Pons (tissue), 1 donor: ENCODE results near the gene TPST1.
A peak's percentile ranks its signal among the peaks of the same experiment; 100 is the strongest.
"Not testable (repeated sequence)": the region's sequence is repeated elsewhere in the genome, so short reads cannot be mapped to it uniquely, and the experiment has no call there.

Source experiments
- DNase-seq: peaks from one replicate; pipeline ENCODE4 v3.0.0-alpha.2; 2016; ENCODE audit warnings: low spot score

Gene TPST1

GRCh38 chr7:66204822-66205740, at the start of gene TPST1:
Gene TPST1, plus strand, starts transcription at chr7:66205334. Its CDS starts 35,092 bp downstream, at chr7:66240426.
- peak; percentile 90 for DNase-seq

DNA sequence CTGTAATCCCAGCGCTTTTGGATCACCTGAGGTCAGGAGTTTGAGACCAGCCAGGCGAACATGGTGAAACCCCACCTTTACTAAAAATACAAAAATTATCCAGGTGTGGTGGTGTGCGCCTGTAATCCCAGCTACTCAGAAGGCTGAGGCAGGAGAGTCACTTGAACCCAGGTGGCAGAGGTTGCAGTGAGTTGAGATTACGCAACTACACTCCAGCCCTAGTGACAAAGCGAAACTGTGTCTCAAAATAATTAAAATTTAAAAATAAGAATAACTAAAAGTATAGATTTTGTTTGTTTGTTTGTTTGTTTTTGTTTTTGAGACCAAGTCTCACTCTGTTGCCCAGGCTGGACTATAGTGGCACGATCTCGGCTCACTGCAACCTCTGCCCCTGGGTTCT, 49.1 kb upstream of the TPST1 start:
- not testable (repeated sequence) for DNase-seq

- no peak for DNase-seq
Observed at GRCh38 chr7:66157060-66157459, 48.1 kb upstream of the TPST1 start.

GRCh38 chr7:66162622-66163021, 42.5 kb upstream of the TPST1 start:
- DNase-seq: no peak

DNA sequence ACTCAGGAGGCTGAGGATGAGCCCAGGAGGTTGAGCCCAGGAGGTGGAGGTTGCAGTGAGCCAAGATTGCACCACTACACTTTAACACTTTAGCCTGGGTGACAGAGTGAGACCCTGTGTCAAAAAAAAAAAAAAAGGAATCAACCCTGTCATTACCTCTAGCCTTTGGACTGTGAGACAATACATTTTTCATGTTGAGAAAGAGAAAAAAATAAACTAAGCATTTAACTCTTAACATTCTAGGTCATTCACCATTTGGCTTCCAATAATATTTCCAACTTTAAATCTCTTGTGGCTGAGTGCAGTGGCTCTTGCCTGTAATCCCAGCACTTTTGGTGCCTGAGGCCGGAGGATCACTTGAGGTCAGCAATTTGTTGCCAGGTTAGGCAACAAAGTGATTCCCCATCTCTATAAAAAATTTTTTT, 41.9 kb upstream of the TPST1 start:
- DNase-seq: no peak

DNA sequence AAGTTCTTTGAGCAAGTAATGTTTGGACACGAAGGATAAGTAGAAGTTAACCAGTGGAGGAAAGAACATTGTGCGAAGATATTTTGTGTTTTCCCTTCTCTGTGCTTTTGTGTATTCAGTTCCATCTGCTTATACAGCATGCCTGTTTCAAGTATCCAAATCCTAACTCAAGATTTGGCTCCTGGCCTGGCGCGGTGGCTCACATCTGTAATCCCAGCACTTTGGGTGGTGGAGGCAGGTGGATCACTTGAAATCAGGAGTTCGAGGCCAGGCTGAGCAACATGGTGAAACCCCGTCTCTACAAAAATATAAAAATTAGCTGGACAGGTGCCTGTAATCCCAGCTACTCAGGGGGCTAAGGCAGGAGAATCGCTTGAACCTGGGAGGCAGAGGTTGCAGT, 40.8 kb upstream of the TPST1 start:
- DNase-seq: no peak

GRCh38 chr7:66167773-66168387, 37.3 kb upstream of the TPST1 start:
- no peak for DNase-seq

DNA sequence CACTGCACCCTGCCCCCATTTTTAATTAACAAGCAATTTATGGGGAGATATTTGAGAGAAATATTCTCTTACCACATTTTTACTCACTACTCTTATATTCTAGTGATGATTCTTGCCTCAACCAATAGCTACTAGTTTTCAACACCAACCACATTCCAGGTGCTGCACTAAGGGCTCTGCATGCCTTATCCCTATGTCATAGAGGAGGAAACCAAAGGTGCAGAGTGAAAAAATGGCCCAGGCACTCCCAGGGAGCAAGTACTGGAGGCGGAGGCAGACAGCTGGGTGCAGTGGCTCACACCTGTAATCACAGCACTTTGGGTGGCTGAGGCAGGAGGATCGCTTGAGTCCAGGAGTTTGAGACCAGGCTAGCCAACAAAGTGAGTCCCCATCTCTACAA, 35.5 kb upstream of the TPST1 start:
- DNase-seq: no peak

DNA sequence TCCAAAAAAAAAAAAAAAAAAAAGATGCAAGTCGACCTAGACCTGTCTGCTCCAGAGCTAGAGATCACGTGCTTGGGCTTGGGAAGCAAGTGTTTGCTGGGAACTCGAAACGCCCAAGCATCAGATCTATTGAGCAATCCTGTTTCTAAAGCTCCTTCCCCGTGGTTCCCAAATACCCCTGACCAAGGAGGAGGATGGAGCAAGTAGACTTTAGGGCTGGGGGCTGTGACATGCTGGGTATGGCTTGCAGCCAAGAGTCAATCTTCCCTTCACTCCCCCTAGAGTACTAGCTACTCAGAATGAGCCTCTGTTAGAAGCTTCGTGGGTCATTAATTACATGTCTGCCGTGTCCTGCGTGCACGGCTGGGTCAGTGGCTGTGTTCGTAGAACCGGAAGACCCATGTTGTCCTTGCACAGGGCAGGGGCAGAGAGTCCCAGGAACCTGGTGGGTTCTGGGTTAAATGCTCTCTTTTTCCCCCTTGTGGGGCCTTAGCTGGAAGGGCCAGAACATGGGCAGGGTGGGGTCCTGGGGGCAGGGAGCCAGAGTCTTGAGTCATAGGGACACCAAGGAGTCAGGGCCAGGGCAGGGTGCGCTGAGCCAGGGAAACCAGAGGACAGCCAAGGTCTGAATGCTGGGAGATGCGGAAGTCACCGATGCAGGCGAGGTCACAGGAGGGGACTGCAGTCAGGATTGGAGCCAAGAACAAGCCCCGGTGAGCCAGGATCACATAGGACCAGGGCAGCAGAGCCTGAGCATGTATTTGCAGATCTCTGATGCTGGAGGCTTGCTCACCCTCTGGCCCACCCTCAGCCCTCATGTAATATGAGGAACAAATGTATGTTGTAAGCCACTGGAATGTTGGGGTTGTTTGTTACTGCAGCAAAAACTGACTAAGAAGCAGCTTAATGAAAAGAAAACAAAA, 34.6 kb upstream of the TPST1 start:
- DNase-seq: no peak

GRCh38 chr7:66172536-66173401, 32.4 kb upstream of the TPST1 start:
- not testable (repeated sequence) for DNase-seq

DNA sequence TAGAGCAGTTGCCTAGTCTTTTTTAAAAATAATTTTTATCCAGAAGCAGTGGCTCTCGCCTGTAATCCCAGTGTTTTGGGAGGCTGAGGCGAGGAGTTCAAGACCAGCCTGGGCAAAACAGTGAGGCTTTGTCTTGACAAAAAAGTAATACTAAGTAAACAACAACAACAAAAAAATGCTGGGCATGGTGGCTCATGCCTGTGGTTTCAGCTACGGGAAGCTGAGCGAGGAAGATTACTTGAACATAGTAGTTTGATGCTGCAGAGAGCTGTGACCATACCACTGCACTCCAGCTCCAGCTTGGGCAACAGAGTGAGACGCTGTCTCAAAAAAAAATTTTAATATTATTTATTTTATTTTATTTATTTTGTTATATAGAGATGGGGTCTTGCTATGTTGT, 31.3 kb upstream of the TPST1 start:
- DNase-seq: no peak

DNA sequence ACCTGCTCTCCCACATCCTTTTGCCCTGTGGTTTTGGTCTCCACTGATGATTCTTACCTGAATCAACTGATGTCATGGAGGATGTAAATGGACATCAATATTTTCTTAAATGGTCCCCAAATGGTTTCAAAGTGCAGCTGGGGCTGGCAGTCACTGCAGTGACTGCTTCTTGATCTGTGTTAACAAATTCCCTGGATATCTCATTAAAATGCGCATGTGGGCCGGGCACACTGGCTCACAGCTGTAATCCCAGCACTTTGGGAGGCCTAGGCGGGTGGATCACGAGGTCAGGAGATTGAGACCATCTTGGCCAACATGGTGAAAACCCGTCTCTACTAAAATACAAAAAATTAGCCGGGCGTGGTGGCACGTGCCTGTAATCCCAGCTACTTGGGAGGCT, 30.1 kb upstream of the TPST1 start:
- not testable (repeated sequence) for DNase-seq

GRCh38 chr7:66176914-66177313, 28.2 kb upstream of the TPST1 start:
- DNase-seq: no peak

GRCh38 chr7:66178258-66178657, 26.9 kb upstream of the TPST1 start:
- no peak for DNase-seq

GRCh38 chr7:66181329-66181728, 23.8 kb upstream of the TPST1 start:
- DNase-seq: no peak

DNA sequence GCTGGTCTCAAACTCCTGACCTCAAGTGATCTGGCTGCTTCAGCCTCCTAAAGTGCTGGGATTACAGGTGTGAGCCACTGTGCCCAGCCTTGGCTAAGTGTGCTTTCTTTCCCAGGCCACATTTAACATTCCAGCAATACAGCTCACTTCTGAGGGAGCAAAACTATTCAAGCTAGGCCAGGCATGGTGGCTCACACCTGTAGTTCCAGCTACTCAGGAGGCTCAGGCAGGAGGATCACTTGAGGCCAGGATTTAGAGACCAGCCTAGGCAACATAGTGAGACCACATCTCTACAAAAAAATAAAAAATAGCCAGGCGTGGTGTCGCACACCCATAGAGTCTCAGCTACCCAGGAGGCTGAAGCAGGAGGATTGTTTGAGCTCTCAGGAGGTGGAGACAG, 23.3 kb upstream of the TPST1 start:
- DNase-seq: no peak

DNA sequence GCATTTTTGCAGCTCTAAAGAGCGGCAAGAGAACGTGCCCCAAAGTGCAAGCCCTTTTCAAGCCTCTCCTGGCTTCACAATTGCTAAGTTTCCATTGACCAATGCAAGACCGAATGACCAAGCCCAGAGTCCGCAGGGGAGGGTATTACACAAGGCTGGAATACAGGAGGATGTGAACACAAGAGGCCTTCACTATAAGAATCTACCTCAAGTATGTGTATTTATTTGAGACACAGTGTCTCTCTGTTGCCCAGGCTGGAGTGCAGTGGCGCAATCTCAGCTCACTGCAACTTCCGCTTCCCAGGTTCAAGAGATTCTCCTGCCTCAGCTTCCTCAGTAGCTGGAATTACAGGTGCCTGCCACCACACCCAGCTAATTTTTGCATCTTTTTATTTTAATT, 22.2 kb upstream of the TPST1 start:
- no peak for DNase-seq

- DNase-seq: no peak
Observed at GRCh38 chr7:66183700-66184099, 21.4 kb upstream of the TPST1 start.

GRCh38 chr7:66185680-66186187, 19.4 kb upstream of the TPST1 start:
- no peak for DNase-seq

GRCh38 chr7:66186991-66187390, 18.1 kb upstream of the TPST1 start:
- no peak for DNase-seq

GRCh38 chr7:66187905-66188304, 17.2 kb upstream of the TPST1 start:
- DNase-seq: no peak
